Mesenchymal stem cell (in vitro differentiated cells and primary cell): ENCODE measurements around the gene RNF130.

Experiments used
- DNase-seq: peaks from one replicate; pipeline ENCODE4 v3.0.0-alpha.2; 2013
- H2AFZ ChIP-seq: one replicate; pipeline ENCODE4 v1.6.1; 2013; ENCODE audit warnings: low read depth, mild to moderate bottlenecking, control low read depth, inconsistent platforms, low read length, moderate library complexity
- H2AK5ac ChIP-seq: 2 replicates; pipeline ENCODE4 v1.6.1; 2013; ENCODE audit warnings: low read length, moderate library complexity, mild to moderate bottlenecking, inconsistent platforms; ENCODE audit not compliant: severe bottlenecking
- H2BK120ac ChIP-seq: one replicate; pipeline ENCODE4 v1.6.1; 2013; ENCODE audit warnings: low read depth, mild to moderate bottlenecking, inconsistent platforms, low read length, moderate library complexity
- H2BK12ac ChIP-seq, 2 experiments: one replicate each; pipeline ENCODE4 v1.6.1; 2013; ENCODE audit warnings: inconsistent platforms in 2 of 2, low read length in 2 of 2, mild to moderate bottlenecking in 2 of 2, moderate library complexity in 2 of 2, control low read depth in 1 of 2
- H2BK15ac ChIP-seq: one replicate; pipeline ENCODE4 v1.6.1; 2013; ENCODE audit warnings: mild to moderate bottlenecking, low read depth, inconsistent platforms; ENCODE audit not compliant: poor library complexity, severe bottlenecking
- H2BK5ac ChIP-seq: 2 replicates; pipeline ENCODE4 v1.6.1; 2013; ENCODE audit warnings: low read depth, mild to moderate bottlenecking, low read length, control low read depth, inconsistent platforms; ENCODE audit not compliant: poor library complexity, severe bottlenecking
- H3K14ac ChIP-seq, 2 experiments: one replicate each; pipeline ENCODE4 v1.6.1; 2013; ENCODE audit warnings: inconsistent platforms in 2 of 2, low read length in 2 of 2, control low read depth in 1 of 2, mild to moderate bottlenecking in 1 of 2, moderate library complexity in 1 of 2
- H3K18ac ChIP-seq, 2 experiments: one replicate each; pipeline ENCODE4 v1.6.1; 2013; ENCODE audit warnings: inconsistent platforms in 2 of 2, low read length in 2 of 2, control low read depth in 1 of 2, low read depth in 1 of 2, mild to moderate bottlenecking in 1 of 2
- H3K23ac ChIP-seq, 2 experiments: one replicate each; pipeline ENCODE4 v1.6.1; 2013; ENCODE audit warnings: inconsistent platforms in 2 of 2, low read length in 2 of 2, mild to moderate bottlenecking in 2 of 2, moderate library complexity in 2 of 2, control low read depth in 1 of 2
- H3K27ac ChIP-seq: 2 replicates; pipeline ENCODE4 v1.5.1; 2013; ENCODE audit warnings: mild to moderate bottlenecking, moderate library complexity, low read length, control low read depth, inconsistent platforms; ENCODE audit not compliant: poor library complexity, severe bottlenecking
- H3K27me3 ChIP-seq, 2 experiments: 2 replicates each; pipeline versions ENCODE4 v1.6.1 to v1.7.0; 2013; ENCODE audit warnings: low read length in 2 of 2, mild to moderate bottlenecking in 2 of 2, moderate library complexity in 2 of 2, control low read depth in 1 of 2, inconsistent platforms in 1 of 2; ENCODE audit not compliant: control insufficient read depth in 1 of 2, insufficient read depth in 1 of 2
- H3K36me3 ChIP-seq, 2 experiments: 2 replicates each; pipeline versions ENCODE4 v1.6.1 to v1.7.0; 2013; ENCODE audit warnings: low read length in 2 of 2, control low read depth in 1 of 2, inconsistent platforms in 1 of 2, low read depth in 1 of 2, mild to moderate bottlenecking in 1 of 2; ENCODE audit not compliant: insufficient read depth in 2 of 2, control insufficient read depth in 1 of 2
- H3K4ac ChIP-seq, 2 experiments: one replicate each; pipeline ENCODE4 v1.6.1; 2013; ENCODE audit warnings: inconsistent platforms in 2 of 2, low read length in 2 of 2, mild to moderate bottlenecking in 2 of 2, moderate library complexity in 2 of 2, control low read depth in 1 of 2, low read depth in 1 of 2
- H3K4me1 ChIP-seq: 2 replicates; pipeline ENCODE4 v1.6.1; 2013; ENCODE audit warnings: low read depth, low read length, control low read depth; ENCODE audit not compliant: control insufficient read depth, insufficient read depth
- H3K4me2 ChIP-seq: 2 replicates; pipeline ENCODE4 v1.6.1; 2013; ENCODE audit warnings: low read length, mild to moderate bottlenecking, inconsistent platforms; ENCODE audit not compliant: poor library complexity, severe bottlenecking
- H3K4me3 ChIP-seq, 2 experiments: 2 replicates each; pipeline versions ENCODE4 v1.5.1 to v1.7.0; 2013; ENCODE audit warnings: low read length in 2 of 2, mild to moderate bottlenecking in 2 of 2, control low read depth in 1 of 2, low read depth in 1 of 2; ENCODE audit not compliant: insufficient read depth in 1 of 2
- H3K79me1 ChIP-seq: replicated peaks from 2 replicates; pipeline ENCODE4 v1.6.1; 2013; ENCODE audit warnings: mild to moderate bottlenecking, control low read depth, low read length, inconsistent platforms; ENCODE audit not compliant: poor library complexity, severe bottlenecking
- H3K9ac ChIP-seq: 2 replicates; pipeline ENCODE4 v1.7.0; 2013; ENCODE audit warnings: mild to moderate bottlenecking, low read length, moderate library complexity
- H3K9me3 ChIP-seq: 2 replicates; pipeline ENCODE4 v1.7.0; 2013; ENCODE audit warnings: mild to moderate bottlenecking, low read length; ENCODE audit not compliant: control insufficient read depth
- H4K8ac ChIP-seq: one replicate; pipeline ENCODE4 v1.6.1; 2013; ENCODE audit warnings: inconsistent platforms, mild to moderate bottlenecking, low read length, moderate library complexity
- H4K91ac ChIP-seq: one replicate; pipeline ENCODE4 v1.6.1; 2013; ENCODE audit warnings: mild to moderate bottlenecking, low read length, inconsistent platforms
- whole genome bisulfite sequencing: methylation state at CpG from one replicate; pipeline ENCODE4 v1.1.7; 2013; ENCODE audit warnings: mixed read lengths; 5-methylcytosine and 5-hydroxymethylcytosine counted together

RNF130 gene

GRCh38 chr5:179973391-179973790 is 98.2 kb downstream of the RNF130 start:
- Histone ChIP-seq H3K4ac (no peak overlapping the region), H3K36me3 (peaks cover 43 to 48% of the 10 kb centered on the region in 2 experiments), H4K91ac (no peak overlapping the region), H3K4me3 (no peak overlapping the region), H3K27me3 (no peaks in the 10 kb centered on the region), H3K79me1 (peaks cover 8% of the 10 kb centered on the region), H3K23ac (peak overlapping the region in 1 of 2 experiments; percentile 91), H2BK12ac (no peak overlapping the region), H3K14ac (no peak overlapping the region), H2AFZ (no peak overlapping the region), H2BK5ac (no peak overlapping the region), H3K4me2 (no peak overlapping the region), H3K27ac (no peak overlapping the region), H4K8ac (peak overlapping the region; percentile 42), H3K9me3 (no peaks in the 10 kb centered on the region), H2BK15ac (no peak overlapping the region), H2BK120ac (no peak overlapping the region), H3K18ac (no peak overlapping the region), H3K9ac (no peak overlapping the region), H2AK5ac (no peak overlapping the region), H3K4me1 (peaks cover 2% of the 10 kb centered on the region)
- DNase-seq = no peak
- WGBS = 97% methylated on average over 11 of the region's 11 CpGs

GRCh38 chr5:179969110-179969509 is 102.4 kb downstream of the RNF130 start:
- no peak overlapping the region for H3K18ac ChIP-seq
- H4K8ac ChIP-seq = no peak overlapping the region
- no peak overlapping the region for H2BK12ac ChIP-seq
- no peaks in the 10 kb centered on the region for H3K27me3 ChIP-seq
- no peak overlapping the region for H3K9ac ChIP-seq
- H2BK120ac ChIP-seq = no peak overlapping the region
- no peak overlapping the region for H3K27ac ChIP-seq
- no peak overlapping the region for H3K14ac ChIP-seq
- H3K79me1 ChIP-seq = peaks cover 5% of the 10 kb centered on the region
- no peak overlapping the region for H2AK5ac ChIP-seq
- no peak for DNase-seq
- H3K9me3 ChIP-seq = no peaks in the 10 kb centered on the region
- no peak overlapping the region for H4K91ac ChIP-seq
- H3K4me3 ChIP-seq = no peak overlapping the region
- peaks cover 26 to 44% of the 10 kb centered on the region in 2 experiments for H3K36me3 ChIP-seq
- WGBS = 99% methylated on average over 4 of the region's 4 CpGs
- no peak overlapping the region for H3K4ac ChIP-seq
- no peaks in the 10 kb centered on the region for H3K4me1 ChIP-seq
- H3K23ac ChIP-seq = no peak overlapping the region
- no peak overlapping the region for H2AFZ ChIP-seq
- no peak overlapping the region for H2BK5ac ChIP-seq
- H2BK15ac ChIP-seq = no peak overlapping the region
- no peak overlapping the region for H3K4me2 ChIP-seq

GRCh38 chr5:179967489-179967888 is 104.1 kb downstream of the RNF130 start:
- Histone ChIP-seq H2BK12ac (no peak overlapping the region), H4K8ac (no peak overlapping the region), H4K91ac (no peak overlapping the region), H3K4me3 (no peak overlapping the region), H3K36me3 (peaks cover 22 to 54% of the 10 kb centered on the region in 2 experiments), H2AFZ (no peak overlapping the region), H3K4ac (no peak overlapping the region), H3K23ac (no peak overlapping the region), H3K27ac (no peak overlapping the region), H3K4me2 (no peak overlapping the region), H3K9me3 (no peaks in the 10 kb centered on the region), H3K27me3 (no peaks in the 10 kb centered on the region), H2BK15ac (no peak overlapping the region), H2BK5ac (no peak overlapping the region), H3K18ac (no peak overlapping the region), H3K79me1 (peaks cover 4% of the 10 kb centered on the region), H3K14ac (no peak overlapping the region), H2AK5ac (no peak overlapping the region), H3K4me1 (no peaks in the 10 kb centered on the region), H2BK120ac (no peak overlapping the region), H3K9ac (no peak overlapping the region)
- WGBS = 33% methylated on average over 1 of the region's 1 CpG
- peak; percentile 12 for DNase-seq

GRCh38 chr5:179964015-179964414 is 107.5 kb downstream of the RNF130 start:
- H3K9me3 ChIP-seq = no peaks in the 10 kb centered on the region
- no peak overlapping the region for H3K27ac ChIP-seq
- no peak overlapping the region for H2BK120ac ChIP-seq
- no peaks in the 10 kb centered on the region for H3K4me1 ChIP-seq
- WGBS = 93% methylated on average over 8 of the region's 8 CpGs
- H3K4me2 ChIP-seq = no peak overlapping the region
- H3K14ac ChIP-seq = no peak overlapping the region
- no peak overlapping the region for H2AK5ac ChIP-seq
- H4K8ac ChIP-seq = no peak overlapping the region
- no peak overlapping the region for H3K4ac ChIP-seq
- no peak overlapping the region for H2BK5ac ChIP-seq
- no peak overlapping the region for H3K4me3 ChIP-seq
- no peak overlapping the region for H2BK12ac ChIP-seq
- H3K23ac ChIP-seq = no peak overlapping the region
- no peak overlapping the region for H2AFZ ChIP-seq
- peaks cover 6% of the 10 kb centered on the region for H3K79me1 ChIP-seq
- H3K27me3 ChIP-seq = no peaks in the 10 kb centered on the region
- H3K18ac ChIP-seq = no peak overlapping the region
- no peak for DNase-seq
- no peak overlapping the region for H3K9ac ChIP-seq
- H4K91ac ChIP-seq = no peak overlapping the region
- peaks cover 22 to 62% of the 10 kb centered on the region in 2 experiments for H3K36me3 ChIP-seq
- no peak overlapping the region for H2BK15ac ChIP-seq
